Activated naive CD4-positive, alpha-beta T cell treated with anti-CD3 and anti-CD28 coated beads, Interleukin-2, amount 10 ng/mL, durations not matched to agents 7 days and 5 days (primary cell): ENCODE results near the gene XIRP1.
"Not testable (repeated sequence)": the region's sequence is repeated elsewhere in the genome, so short reads cannot be mapped to it uniquely, and the experiment has no call there.

Experiments used
- CTCF ChIA-PET: fragments of 350-600 bp; sonication (Branson Sonifier 250); formaldehyde crosslinking; loops from one replicate; lab custom pipeline; 2021; ENCODE audit warnings: antibody characterized with exemption; lab: Charles Lee
- DNase-seq: peaks from one replicate; pipeline ENCODE4 v3.0.0-alpha.2; 2020
- H3K27ac Mint-ChIP-seq: one replicate; pipeline ENCODE4 v1.8.0; 2021; ENCODE audit warnings: mild to moderate bottlenecking, moderate library complexity, mixed read lengths
- H3K27me3 Mint-ChIP-seq: one replicate; pipeline ENCODE4 v1.8.0; 2021; ENCODE audit warnings: mild to moderate bottlenecking, mixed read lengths
- H3K36me3 Mint-ChIP-seq: one replicate; pipeline ENCODE4 v1.8.0; 2021; ENCODE audit warnings: mixed read lengths
- H3K4me1 Mint-ChIP-seq: one replicate; pipeline ENCODE4 v1.8.0; 2021; ENCODE audit warnings: mixed read lengths
- H3K4me3 Mint-ChIP-seq: one replicate; pipeline ENCODE4 v1.8.0; 2021; ENCODE audit warnings: mild to moderate bottlenecking, moderate library complexity, mixed read lengths
- H3K9me3 Mint-ChIP-seq: one replicate; pipeline ENCODE4 v1.8.0; 2021; ENCODE audit warnings: mixed read lengths

Gene XIRP1

DNA sequence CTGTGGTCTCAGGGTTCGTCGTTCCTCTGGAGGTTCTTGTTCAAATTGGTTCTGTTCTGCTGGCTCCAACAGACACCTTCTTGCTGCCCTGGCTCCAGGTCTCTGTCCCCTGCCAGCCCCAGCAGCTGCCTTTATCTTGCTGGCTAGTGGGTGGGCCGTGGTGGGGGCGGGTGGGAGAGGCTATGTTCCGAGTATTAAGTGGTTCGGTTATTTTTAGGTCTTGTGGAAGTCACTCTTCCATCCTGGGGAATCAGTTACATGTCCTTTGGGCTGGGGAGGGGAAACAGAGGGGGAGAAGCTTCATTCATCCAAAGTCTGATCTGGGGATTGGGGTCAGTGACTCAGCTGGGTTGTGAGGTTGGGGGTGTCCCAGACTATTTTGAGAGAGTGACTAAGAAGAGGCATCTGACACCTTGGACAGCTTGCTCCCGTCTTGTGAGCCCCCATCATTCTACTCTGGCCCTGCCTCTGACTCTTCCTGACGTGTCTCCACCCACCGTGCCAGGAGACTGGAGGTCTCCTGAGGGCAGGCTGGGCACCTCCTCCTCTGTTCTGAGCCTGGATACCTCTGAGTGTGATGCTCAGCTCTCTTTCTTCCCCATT lies at the start of gene XIRP1:
TSS of gene XIRP1 (minus strand) at position 106 of the 603 bp plus-strand sequence. CDS start 3,150 bp downstream, outside the sequence.
- Mint-ChIP-seq H3K9me3 (no peaks in the 10 kb centered on the region), H3K4me1 (peaks cover 2% of the 10 kb centered on the region), H3K36me3 (no peaks in the 10 kb centered on the region), H3K4me3 (no peak within 1 kb of the TSS), H3K27ac (peak within 1 kb of the TSS; percentile 24), H3K27me3 (peaks cover 30% of the 10 kb centered on the region)
- DNase-seq = no peak
- CTCF ChIA-PET = interaction anchor here (0.6 to 11.1 kb wide), 6 partner anchors 65 to 184 kb away, joined by 3 to 358 read pairs (median 13); no protein-coding TSS in a partner anchor

DNA sequence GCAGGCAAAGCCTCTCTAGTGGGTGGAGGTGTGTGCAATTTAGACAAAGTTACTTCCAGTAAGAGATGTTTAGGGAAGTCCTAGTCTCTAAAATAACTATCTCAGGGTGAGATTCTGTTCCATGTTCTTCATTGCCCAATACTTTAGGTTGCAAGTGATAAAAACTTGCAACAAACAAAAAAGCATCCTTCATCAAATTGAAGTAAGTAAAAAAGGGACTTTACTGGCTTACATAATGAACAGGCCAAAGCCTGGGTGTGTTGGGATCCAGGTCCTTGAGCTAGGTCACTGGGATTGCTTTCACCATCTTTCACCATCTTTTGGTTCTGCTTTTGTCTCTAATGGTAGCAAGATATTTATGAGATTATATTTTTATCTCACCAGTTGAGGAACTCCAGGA lies 49.2 kb upstream of the XIRP1 start:
- Mint-ChIP-seq H3K27ac (no peak overlapping the region), H3K36me3 (no peaks in the 10 kb centered on the region), H3K27me3 (peaks cover 51% of the 10 kb centered on the region), H3K4me3 (no peak overlapping the region), H3K4me1 (no peaks in the 10 kb centered on the region), H3K9me3 (no peaks in the 10 kb centered on the region)
- no peak for DNase-seq
- CTCF ChIA-PET = no interaction called here

GRCh38 chr3:39237027-39237426 lies 44.6 kb upstream of the XIRP1 start:
- CTCF ChIA-PET = no interaction called here
- Mint-ChIP-seq H3K27me3 (peaks cover 68% of the 10 kb centered on the region), H3K4me1 (peaks cover 30% of the 10 kb centered on the region), H3K4me3 (no peak overlapping the region), H3K9me3 (no peaks in the 10 kb centered on the region), H3K36me3 (no peaks in the 10 kb centered on the region), H3K27ac (no peak overlapping the region)
- DNase-seq = no peak

- H3K36me3 Mint-ChIP-seq = peaks cover 3% of the 10 kb centered on the region
- peaks cover 32% of the 10 kb centered on the region for H3K4me1 Mint-ChIP-seq
- peak overlapping the region; percentile 80 for H3K27ac Mint-ChIP-seq
- peaks cover 76% of the 10 kb centered on the region for H3K27me3 Mint-ChIP-seq
- CTCF ChIA-PET = interaction anchor here (0.6 to 2.9 kb wide), 6 partner anchors 10 to 53 kb away, joined by 3 to 12 read pairs (median 3); no protein-coding TSS in a partner anchor
- no peaks in the 10 kb centered on the region for H3K9me3 Mint-ChIP-seq
- H3K4me3 Mint-ChIP-seq = peak overlapping the region; percentile 43
- peak; percentile 60 for DNase-seq
Observed at GRCh38 chr3:39234651-39235050, 42.3 kb upstream of the XIRP1 start.

GRCh38 chr3:39232859-39233258 lies 40.5 kb upstream of the XIRP1 start:
- H3K4me1 Mint-ChIP-seq = peaks cover 32% of the 10 kb centered on the region
- CTCF ChIA-PET = interaction anchor here (0.9 to 2.9 kb wide), 2 partner anchors 25 to 55 kb away, joined by 3 to 12 read pairs; no protein-coding TSS in a partner anchor
- no peaks in the 10 kb centered on the region for H3K9me3 Mint-ChIP-seq
- H3K27ac Mint-ChIP-seq = no peak overlapping the region
- H3K27me3 Mint-ChIP-seq = peaks cover 67% of the 10 kb centered on the region
- peaks cover 3% of the 10 kb centered on the region for H3K36me3 Mint-ChIP-seq
- no peak overlapping the region for H3K4me3 Mint-ChIP-seq
- no peak for DNase-seq

- Mint-ChIP-seq H3K4me1 (peaks cover 32% of the 10 kb centered on the region), H3K9me3 (no peaks in the 10 kb centered on the region), H3K4me3 (no peak overlapping the region), H3K36me3 (peaks cover 3% of the 10 kb centered on the region), H3K27me3 (peaks cover 54% of the 10 kb centered on the region), H3K27ac (no peak overlapping the region)
- DNase-seq = no peak
- CTCF ChIA-PET = interaction anchor here (0.6 kb wide), 1 partner anchor 10 kb away, joined by 3 read pairs; no protein-coding TSS in a partner anchor
Observed at GRCh38 chr3:39230453-39230852, 38.1 kb upstream of the XIRP1 start.

DNA sequence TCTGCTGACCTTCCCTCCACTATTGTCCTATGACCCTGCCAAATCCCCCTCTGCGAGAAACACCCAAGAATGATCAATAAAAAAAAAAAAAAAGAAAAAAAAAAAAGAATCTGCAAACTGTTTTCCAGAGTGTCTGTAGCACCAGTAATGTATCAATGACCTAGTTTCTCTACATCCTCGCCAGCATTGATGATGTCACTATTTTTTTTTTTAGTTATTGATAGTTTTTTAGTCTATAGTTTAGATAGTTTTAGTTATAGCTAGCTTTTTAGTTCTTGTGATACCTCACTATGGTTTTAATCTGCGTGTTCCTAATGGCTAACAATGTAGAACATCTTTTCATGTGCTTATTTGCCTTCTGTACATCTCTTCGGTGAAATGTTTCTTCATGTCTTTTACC lies 36.1 kb upstream of the XIRP1 start:
- peaks cover 56% of the 10 kb centered on the region for H3K27me3 Mint-ChIP-seq
- peaks cover 14% of the 10 kb centered on the region for H3K4me1 Mint-ChIP-seq
- CTCF ChIA-PET = interaction anchor here (1.2 kb wide), 1 partner anchor 64 kb away, joined by 3 read pairs; no protein-coding TSS in a partner anchor
- H3K9me3 Mint-ChIP-seq = no peaks in the 10 kb centered on the region
- no peak overlapping the region for H3K4me3 Mint-ChIP-seq
- DNase-seq = no peak
- H3K27ac Mint-ChIP-seq = no peak overlapping the region
- peaks cover 3% of the 10 kb centered on the region for H3K36me3 Mint-ChIP-seq

- H3K27me3 Mint-ChIP-seq = peaks cover 50% of the 10 kb centered on the region
- CTCF ChIA-PET, H3K4me1 Mint-ChIP-seq, H3K36me3 Mint-ChIP-seq, DNase-seq, H3K4me3 Mint-ChIP-seq, H3K9me3 Mint-ChIP-seq, H3K27ac Mint-ChIP-seq: not testable (repeated sequence)
Observed at GRCh38 chr3:39227596-39227995, 35.2 kb upstream of the XIRP1 start.

- Mint-ChIP-seq H3K9me3 (no peaks in the 10 kb centered on the region), H3K4me1 (peaks cover 7% of the 10 kb centered on the region), H3K36me3 (peaks cover 3% of the 10 kb centered on the region), H3K27me3 (peaks cover 37% of the 10 kb centered on the region), H3K27ac (no peak overlapping the region), H3K4me3 (no peak overlapping the region)
- no peak for DNase-seq
- CTCF ChIA-PET = no interaction called here
Observed at GRCh38 chr3:39226106-39226741, 33.8 kb upstream of the XIRP1 start.

DNA sequence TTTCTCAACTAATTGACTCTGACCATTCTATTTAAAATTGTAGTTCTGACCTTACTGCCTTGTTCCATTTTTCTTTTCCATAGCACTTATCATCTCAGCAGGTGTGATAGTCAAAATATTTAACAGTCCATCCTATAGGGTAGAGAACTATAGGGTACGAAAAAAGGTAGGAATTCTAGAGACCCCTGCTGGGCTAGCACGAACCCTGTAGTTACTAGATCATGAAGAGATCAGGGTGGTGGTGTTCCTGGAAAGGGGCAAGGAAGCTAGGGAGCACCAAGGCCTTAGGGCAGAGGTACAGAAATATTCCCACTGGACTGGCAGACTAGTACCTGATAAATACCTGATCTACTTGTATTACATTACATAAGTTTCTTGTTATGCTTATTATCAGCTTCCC lies 31.9 kb upstream of the XIRP1 start:
- peaks cover 19% of the 10 kb centered on the region for H3K4me1 Mint-ChIP-seq
- no peak overlapping the region for H3K4me3 Mint-ChIP-seq
- H3K36me3 Mint-ChIP-seq = peaks cover 1% of the 10 kb centered on the region
- no peak overlapping the region for H3K27ac Mint-ChIP-seq
- CTCF ChIA-PET = interaction anchor here (1.3 kb wide), 1 partner anchor 24 kb away, joined by 3 read pairs; no protein-coding TSS in a partner anchor
- no peak for DNase-seq
- peaks cover 41% of the 10 kb centered on the region for H3K27me3 Mint-ChIP-seq
- H3K9me3 Mint-ChIP-seq = no peaks in the 10 kb centered on the region

DNA sequence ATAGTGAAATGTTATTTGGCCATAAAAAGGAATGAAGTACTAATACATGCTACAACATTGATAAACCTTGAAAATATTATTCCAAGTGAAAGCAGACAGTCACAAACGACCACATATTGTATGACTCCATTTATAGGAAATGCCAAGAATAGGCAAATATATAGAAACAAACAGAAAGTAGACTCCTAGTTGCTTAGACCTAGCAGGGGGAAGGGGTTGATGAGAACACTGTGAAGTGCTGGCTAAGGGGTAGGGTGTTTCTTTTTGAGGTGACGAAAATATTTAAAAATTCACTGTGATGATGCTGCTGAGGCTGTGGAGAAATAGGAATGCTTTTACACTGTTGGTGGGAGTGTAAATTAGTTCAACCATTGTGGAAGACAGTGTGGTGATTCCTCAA lies 30.5 kb upstream of the XIRP1 start:
- no peaks in the 10 kb centered on the region for H3K9me3 Mint-ChIP-seq
- H3K36me3 Mint-ChIP-seq = peaks cover 3% of the 10 kb centered on the region
- peaks cover 47% of the 10 kb centered on the region for H3K27me3 Mint-ChIP-seq
- H3K4me1 Mint-ChIP-seq = peaks cover 19% of the 10 kb centered on the region
- CTCF ChIA-PET = no interaction called here
- H3K4me3 Mint-ChIP-seq = no peak overlapping the region
- DNase-seq = no peak
- no peak overlapping the region for H3K27ac Mint-ChIP-seq

- Mint-ChIP-seq H3K9me3 (no peaks in the 10 kb centered on the region), H3K27ac (no peak overlapping the region), H3K27me3 (peaks cover 47% of the 10 kb centered on the region), H3K36me3 (peaks cover 3% of the 10 kb centered on the region), H3K4me1 (peaks cover 19% of the 10 kb centered on the region), H3K4me3 (no peak overlapping the region)
- CTCF ChIA-PET = no interaction called here
- no peak for DNase-seq
Observed at GRCh38 chr3:39222462-39222861, 30.1 kb upstream of the XIRP1 start.

DNA sequence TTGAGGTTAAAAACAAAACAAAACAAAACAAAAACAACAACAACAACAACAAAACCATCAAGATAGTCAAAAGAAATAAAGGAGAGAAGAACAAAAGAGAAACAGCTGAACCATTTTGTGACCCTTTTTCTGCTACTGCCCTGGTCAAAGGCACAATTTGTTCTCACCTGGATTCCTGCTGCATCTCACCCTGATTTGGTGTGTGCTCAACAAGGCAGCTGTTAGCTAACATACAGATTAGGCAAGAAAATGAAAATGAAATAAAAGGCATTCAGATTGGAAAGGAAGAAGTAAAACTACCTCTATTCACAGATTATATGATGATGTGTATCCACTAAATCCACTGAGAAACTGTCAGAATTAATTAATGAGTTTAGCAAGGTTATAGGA lies 28.7 kb upstream of the XIRP1 start:
- peaks cover 3% of the 10 kb centered on the region for H3K36me3 Mint-ChIP-seq
- DNase-seq = no peak
- H3K27ac Mint-ChIP-seq = peak overlapping the region; percentile 43
- H3K4me3 Mint-ChIP-seq = no peak overlapping the region
- no peaks in the 10 kb centered on the region for H3K9me3 Mint-ChIP-seq
- H3K4me1 Mint-ChIP-seq = peaks cover 25% of the 10 kb centered on the region
- CTCF ChIA-PET = interaction anchor here (1.0 kb wide), 1 partner anchor 13 kb away, joined by 3 read pairs; no protein-coding TSS in a partner anchor
- peaks cover 60% of the 10 kb centered on the region for H3K27me3 Mint-ChIP-seq

GRCh38 chr3:39220407-39221140 lies 28.2 kb upstream of the XIRP1 start:
- peaks cover 3% of the 10 kb centered on the region for H3K36me3 Mint-ChIP-seq
- CTCF ChIA-PET = interaction anchor here (0.6 to 1.0 kb wide), 3 partner anchors 10 to 68 kb away, joined by 3 read pairs; no protein-coding TSS in a partner anchor
- peaks cover 30% of the 10 kb centered on the region for H3K4me1 Mint-ChIP-seq
- peak overlapping the region; percentile 43 for H3K27ac Mint-ChIP-seq
- H3K9me3 Mint-ChIP-seq = no peaks in the 10 kb centered on the region
- peaks cover 59% of the 10 kb centered on the region for H3K27me3 Mint-ChIP-seq
- H3K4me3 Mint-ChIP-seq = no peak overlapping the region
- no peak for DNase-seq
